ENCODE results near the gene ST3GAL3. TPM values are rescaled to one million over a fixed set of nuclear protein-coding genes. Genes with fewer than 3 reads are reported as not detected.

ST3GAL3 gene
- total RNA-seq, 1 donor from 2014 or later: 13.6 TPM

GRCh38 chr1:43934986-43935324, 227.6 kb downstream of the ST3GAL3 start:
- Histone ChIP-seq H4K20me1 (ENCODE audit: low read depth) (peaks cover 42% of the 10 kb centered on the region), H3K9me3 (ENCODE audit: low read depth) (no peaks in the 10 kb centered on the region), H3K9ac (no peak overlapping the region), H3K79me2 (ENCODE audit: low read depth) (no peaks in the 10 kb centered on the region), H3K36me3 (no peaks in the 10 kb centered on the region), H3F3A (ENCODE audit: low read depth) (peaks cover 29% of the 10 kb centered on the region), H3K27me3 (peaks cover 69% of the 10 kb centered on the region), H3K4me2 (peak overlapping the region; percentile 84), H3K4me1 (peaks cover 30% of the 10 kb centered on the region), H2AFZ (replicated peaks) (no peak overlapping the region), H3K27ac (no peak overlapping the region), H3K4me3 (no peak overlapping the region)
- TF ChIP-seq EZH2 (IDR thresholded peaks at IDR 0.05) (no peak), EZH2phosphoT487 (IDR thresholded peaks at IDR 0.05) (no peak), CTCF (IDR thresholded peaks at IDR 0.05) (no peak)
- no peak for DNase-seq (ENCODE audit: low spot score)
- peaks cover 32% of the 10 kb centered on the region for H3K27me3 Mint-ChIP-seq (ENCODE audit: insufficient read depth, low read depth)
- no peaks in the 10 kb centered on the region for H3K36me3 Mint-ChIP-seq
- H3K27ac Mint-ChIP-seq: no peak overlapping the region
- peak overlapping the region; percentile 71 for H3K4me3 Mint-ChIP-seq
- H3K4me1 Mint-ChIP-seq: peaks cover 29% of the 10 kb centered on the region
- no peaks in the 10 kb centered on the region for H3K9me3 Mint-ChIP-seq

- Histone ChIP-seq H3K4me3 (peak overlapping the region; percentile 60), H3K27ac (no peak overlapping the region), H3K27me3 (peaks cover 69% of the 10 kb centered on the region), H3K4me1 (peaks cover 30% of the 10 kb centered on the region), H4K20me1 (ENCODE audit: low read depth) (peaks cover 38% of the 10 kb centered on the region), H3K4me2 (peak overlapping the region; percentile 84), H3K79me2 (ENCODE audit: low read depth) (no peaks in the 10 kb centered on the region), H3F3A (ENCODE audit: low read depth) (peaks cover 26% of the 10 kb centered on the region), H2AFZ (replicated peaks) (no peak overlapping the region), H3K36me3 (no peaks in the 10 kb centered on the region), H3K9me3 (ENCODE audit: low read depth) (no peaks in the 10 kb centered on the region), H3K9ac (no peak overlapping the region)
- peak overlapping the region; percentile 71 for H3K4me3 Mint-ChIP-seq
- H3K36me3 Mint-ChIP-seq: no peaks in the 10 kb centered on the region
- H3K9me3 Mint-ChIP-seq: no peaks in the 10 kb centered on the region
- H3K27ac Mint-ChIP-seq: no peak overlapping the region
- DNase-seq (ENCODE audit: low spot score): no peak
- TF ChIP-seq EZH2phosphoT487 (IDR thresholded peaks at IDR 0.05) (no peak), EZH2 (IDR thresholded peaks at IDR 0.05) (peak; percentile 41), CTCF (IDR thresholded peaks at IDR 0.05) (no peak)
- peaks cover 35% of the 10 kb centered on the region for H3K27me3 Mint-ChIP-seq (ENCODE audit: insufficient read depth, low read depth)
- peaks cover 29% of the 10 kb centered on the region for H3K4me1 Mint-ChIP-seq
These were observed 228.5 kb downstream of the ST3GAL3 start for GRCh38 chr1:43935711-43936427.

- peak; percentile 80 for DNase-seq (ENCODE audit: low spot score)
- peak overlapping the region; percentile 96 for H2AFZ ChIP-seq (replicated peaks)
These were observed 229.3 kb downstream of the ST3GAL3 start for GRCh38 chr1:43936431-43937151.

More at GRCh38 chr1:43936431-43937151, 229.3 kb downstream of the ST3GAL3 start:
- peak overlapping the region; percentile 77 for H3K4me3 Mint-ChIP-seq
- H3K27ac Mint-ChIP-seq: no peak overlapping the region
- Histone ChIP-seq H3K36me3 (no peaks in the 10 kb centered on the region), H3K27me3 (peaks cover 65% of the 10 kb centered on the region), H3K9ac (no peak overlapping the region), H3K4me3 (peak overlapping the region; percentile 60), H3K9me3 (ENCODE audit: low read depth) (no peaks in the 10 kb centered on the region), H3K4me2 (peak overlapping the region; percentile 84), H3K4me1 (peaks cover 30% of the 10 kb centered on the region), H3K79me2 (ENCODE audit: low read depth) (no peaks in the 10 kb centered on the region), H3K27ac (no peak overlapping the region), H3F3A (ENCODE audit: low read depth) (peaks cover 26% of the 10 kb centered on the region), H4K20me1 (ENCODE audit: low read depth) (peaks cover 38% of the 10 kb centered on the region)
- H3K9me3 Mint-ChIP-seq: no peaks in the 10 kb centered on the region
- TF ChIP-seq CTCF (IDR thresholded peaks at IDR 0.05): peak; percentile 30
- TF ChIP-seq EZH2 (IDR thresholded peaks at IDR 0.05): peak; percentile 47
- no peak for TF ChIP-seq EZH2phosphoT487 (IDR thresholded peaks at IDR 0.05)
- no peaks in the 10 kb centered on the region for H3K36me3 Mint-ChIP-seq
- H3K4me1 Mint-ChIP-seq: peaks cover 29% of the 10 kb centered on the region
- peaks cover 35% of the 10 kb centered on the region for H3K27me3 Mint-ChIP-seq (ENCODE audit: insufficient read depth, low read depth)
